PC-9 (cell line): ENCODE measurements around the gene TM4SF5.

Experiments used
- EZH2 ChIP-seq: fragments of 200-600 bp; sonication (generic); IDR thresholded peaks from 2 replicates; pipeline ENCODE4 v1.8.0; 2017; ENCODE audit warnings: antibody characterized with exemption, low read depth
- TF ChIP-seq, protein P1 (sequence below): fragments of 200-600 bp; sonication (generic); conservative IDR thresholded peaks from 2 replicates; pipeline ENCODE4 v1.6.1; 2017; ENCODE audit warnings: mixed run types, antibody characterized with exemption, mild to moderate bottlenecking, moderate library complexity

- TF ChIP-seq, protein P1, sequence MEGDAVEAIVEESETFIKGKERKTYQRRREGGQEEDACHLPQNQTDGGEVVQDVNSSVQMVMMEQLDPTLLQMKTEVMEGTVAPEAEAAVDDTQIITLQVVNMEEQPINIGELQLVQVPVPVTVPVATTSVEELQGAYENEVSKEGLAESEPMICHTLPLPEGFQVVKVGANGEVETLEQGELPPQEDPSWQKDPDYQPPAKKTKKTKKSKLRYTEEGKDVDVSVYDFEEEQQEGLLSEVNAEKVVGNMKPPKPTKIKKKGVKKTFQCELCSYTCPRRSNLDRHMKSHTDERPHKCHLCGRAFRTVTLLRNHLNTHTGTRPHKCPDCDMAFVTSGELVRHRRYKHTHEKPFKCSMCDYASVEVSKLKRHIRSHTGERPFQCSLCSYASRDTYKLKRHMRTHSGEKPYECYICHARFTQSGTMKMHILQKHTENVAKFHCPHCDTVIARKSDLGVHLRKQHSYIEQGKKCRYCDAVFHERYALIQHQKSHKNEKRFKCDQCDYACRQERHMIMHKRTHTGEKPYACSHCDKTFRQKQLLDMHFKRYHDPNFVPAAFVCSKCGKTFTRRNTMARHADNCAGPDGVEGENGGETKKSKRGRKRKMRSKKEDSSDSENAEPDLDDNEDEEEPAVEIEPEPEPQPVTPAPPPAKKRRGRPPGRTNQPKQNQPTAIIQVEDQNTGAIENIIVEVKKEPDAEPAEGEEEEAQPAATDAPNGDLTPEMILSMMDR, result no peak
- no peak for TF ChIP-seq EZH2
These were observed 35.3 kb downstream of the TM4SF5 start, which contains the start of gene PLD2 for GRCh38 chr17:4806777-4807604.
